Adipose tissue (tissue), 3 donors: ENCODE results near the gene CCDC87. TPM values are rescaled to one million over a fixed set of nuclear protein-coding genes. Genes with fewer than 3 reads are reported as not detected.
"Not testable (repeated sequence)": the region's sequence is repeated elsewhere in the genome, so short reads cannot be mapped to it uniquely, and the experiment has no call there.

Experiments used
- H3K27ac ChIP-seq: one replicate; pipeline ENCODE4 v1.5.1; 2013; ENCODE audit warnings: low read depth, low read length
- WGBS, 3 donors: extraction: QIAGEN DNeasy Blood & Tissue Kit; methylation state at CpG; one replicate each; pipeline ENCODE4 v1.1.7; 2013; 5-methylcytosine and 5-hydroxymethylcytosine counted together
- polyA plus RNA-seq, 3 donors: library from polyadenylated mRNA; stranded (reverse); fragments of 200-250 nt; gene quantifications; one replicate each; pipeline ENCODE4 v1.2.3, GENCODE V29; 2013
- donor health status: healthy with polysubstance abuse.
- donor health status: Bipolar disorder and iron deficiency.
- donor health status: healthy.

The CCDC87 gene
- polyA plus RNA-seq, 3 donors, result 0.04 to 0.17 TPM; not detected in 1

GRCh38 chr11:66617155-66617834 lies 24.4 kb upstream of the CCDC87 start:
- 0 to 1% (median 0%) methylated on average over 35 to 38 of the region's 38 CpGs for WGBS, 3 donors
- peak overlapping the region; percentile 82 for H3K27ac ChIP-seq

GRCh38 chr11:66616379-66617154 lies 23.7 kb upstream of the CCDC87 start, which contains the start of gene RBM14:
Gene RBM14 (plus strand): TSS chr11:66616630. CDS start chr11:66616721, 91 bp downstream.
- 0% methylated on average over 90 of the region's 90 CpGs for WGBS, 3 donors
- peak within 1 kb of the TSS; percentile 82 for H3K27ac ChIP-seq

- WGBS, 3 donors, result 84 to 91% (median 88%) methylated on average over 13 of the region's 13 CpGs
Measured at GRCh38 chr11:66614073-66614472, 21.2 kb upstream of the CCDC87 start.

GRCh38 chr11:66612458-66612857 lies 19.6 kb upstream of the CCDC87 start:
- 94 to 100% (median 94%) methylated on average over 1 of the region's 1 CpG for WGBS, 3 donors
- no peak overlapping the region for H3K27ac ChIP-seq

More at GRCh38 chr11:66614073-66614472, 21.2 kb upstream of the CCDC87 start:
- H3K27ac ChIP-seq, result no peak overlapping the region

- no peak overlapping the region for H3K27ac ChIP-seq
- WGBS, 3 donors, result 56 to 64% (median 57%) methylated on average over 4 of the region's 4 CpGs
Measured at GRCh38 chr11:66609721-66610617, 17.1 kb upstream of the CCDC87 start.

GRCh38 chr11:66607126-66607834 lies 14.4 kb upstream of the CCDC87 start:
- no peak overlapping the region for H3K27ac ChIP-seq
- WGBS, 3 donors, result 20 to 50% (median 48%) methylated on average over 8 of the region's 8 CpGs

- 94 to 100% (median 98%) methylated on average over 3 of the region's 3 CpGs for WGBS, 3 donors
- H3K27ac ChIP-seq, result not testable (repeated sequence)
Measured at GRCh38 chr11:66606608-66607007, 13.7 kb upstream of the CCDC87 start.

GRCh38 chr11:66604155-66604554 lies 11.3 kb upstream of the CCDC87 start:
- no peak overlapping the region for H3K27ac ChIP-seq
- WGBS, 3 donors, result 72 to 90% (median 86%) methylated on average over 5 of the region's 5 CpGs

GRCh38 chr11:66603072-66603471 lies 10.2 kb upstream of the CCDC87 start:
- no peak overlapping the region for H3K27ac ChIP-seq
- 96 to 98% (median 97%) methylated on average over 6 of the region's 6 CpGs for WGBS, 3 donors

- no peak overlapping the region for H3K27ac ChIP-seq
- WGBS, 3 donors, result 71 to 94% (median 72%) methylated on average over 4 of the region's 4 CpGs
Measured at GRCh38 chr11:66600631-66601233, 7.9 kb upstream of the CCDC87 start.

- no peak overlapping the region for H3K27ac ChIP-seq
- WGBS, 3 donors, result 64 to 75% (median 71%) methylated on average over 2 of the region's 2 CpGs
Measured at GRCh38 chr11:66600219-66600618, 7.4 kb upstream of the CCDC87 start.

- 95 to 96% (median 96%) methylated on average over 6 of the region's 6 CpGs for WGBS, 3 donors
- no peak overlapping the region for H3K27ac ChIP-seq
Measured at GRCh38 chr11:66598993-66599392, 6.1 kb upstream of the CCDC87 start.

GRCh38 chr11:66595245-66595904 lies 2.5 kb upstream of the CCDC87 start:
- H3K27ac ChIP-seq, result no peak overlapping the region
- 22 to 65% (median 41%) methylated on average over 5 of the region's 5 CpGs for WGBS, 3 donors

GRCh38 chr11:66593650-66594049 lies 787 bp upstream of the CCDC87 start:
- no peak overlapping the region for H3K27ac ChIP-seq
- WGBS, 3 donors, result 51 to 65% (median 60%) methylated on average over 7 of the region's 7 CpGs

- 6 to 16% (median 7%) methylated on average over 12 of the region's 12 CpGs for WGBS, 3 donors
- no peak overlapping the region for H3K27ac ChIP-seq
Measured at GRCh38 chr11:66593303-66593635, 406 bp upstream of the CCDC87 start.

GRCh38 chr11:66591175-66591574 lies 1.7 kb downstream of the CCDC87 start:
- H3K27ac ChIP-seq, result no peak overlapping the region
- 66 to 91% (median 89%) methylated on average over 2 of the region's 2 CpGs for WGBS, 3 donors

GRCh38 chr11:66589996-66590675 lies 2.7 kb downstream of the CCDC87 start:
- H3K27ac ChIP-seq, result no peak overlapping the region
- 95 to 99% (median 97%) methylated on average over 7 of the region's 7 CpGs for WGBS, 3 donors
